Neural cell (in vitro differentiated cells): ENCODE measurements around the gene CDK4. TPM values are rescaled to one million over a fixed set of nuclear protein-coding genes. Genes with fewer than 3 reads are reported as not detected.

Source experiments
- H2AFZ ChIP-seq: fragments of 200-600, 300-800 bp; sonication (generic), shearing (Covaris generic); 2 replicates; pipeline ENCODE4 v1.6.0; 2014; ENCODE audit warnings: low read depth, mild to moderate bottlenecking, antibody characterized with exemption, low read length, moderate library complexity
- H3F3A ChIP-seq: fragments of 200-600 bp; shearing (Covaris generic); 2 replicates; pipeline ENCODE4 v1.6.1; 2016; ENCODE audit warnings: mild to moderate bottlenecking, moderate library complexity, mixed read lengths, antibody characterized with exemption, low read length; ENCODE audit not compliant: insufficient read depth, poor library complexity, severe bottlenecking
- H3K27ac ChIP-seq: fragments of 200-600, 300-800 bp; sonication (generic), shearing (Covaris generic); 2 replicates; pipeline ENCODE4 v1.5.1; 2014; ENCODE audit warnings: mild to moderate bottlenecking, low read length, moderate library complexity
- H3K27me3 ChIP-seq: fragments of 300-800, 200-600 bp; sonication (generic), shearing (Covaris generic); 2 replicates; pipeline ENCODE4 v1.6.0; 2014; ENCODE audit warnings: mild to moderate bottlenecking, low read depth, low read length, moderate library complexity; ENCODE audit not compliant: insufficient read depth
- H3K36me3 ChIP-seq: fragments of 300-800, 200-600 bp; sonication (generic), shearing (Covaris generic); 2 replicates; pipeline ENCODE4 v1.5.1; 2014; ENCODE audit warnings: mild to moderate bottlenecking, antibody characterized with exemption, low read length, moderate library complexity; ENCODE audit not compliant: insufficient read depth
- H3K4me2 ChIP-seq: fragments of 300-800, 200-600 bp; sonication (generic), shearing (Covaris generic); 2 replicates; pipeline ENCODE4 v1.6.0; 2014; ENCODE audit warnings: mild to moderate bottlenecking, low read length
- H3K4me3 ChIP-seq: fragments of 300-800, 200-600 bp; sonication (generic), shearing (Covaris generic); 2 replicates; pipeline ENCODE4 v1.5.1; 2014; ENCODE audit warnings: mild to moderate bottlenecking, low read length, moderate library complexity
- H3K79me2 ChIP-seq: fragments of 200-600 bp; shearing (Covaris generic); replicated peaks from 2 replicates; pipeline ENCODE4 v1.6.0; 2014; ENCODE audit warnings: mild to moderate bottlenecking, low read length, moderate library complexity; ENCODE audit not compliant: insufficient read depth
- H3K9ac ChIP-seq: fragments of 300-800, 200-600 bp; sonication (generic), shearing (Covaris generic); 2 replicates; pipeline ENCODE4 v1.6.1; 2016; ENCODE audit warnings: mild to moderate bottlenecking, low read length, mixed read lengths
- H3K9me2 ChIP-seq: fragments of 200-600 bp; shearing (Covaris generic); 2 replicates; pipeline ENCODE4 v1.6.1; 2016; ENCODE audit warnings: mild to moderate bottlenecking, low read length, mixed read lengths; ENCODE audit not compliant: insufficient read depth
- H3K9me3 ChIP-seq: fragments of 200-600, 300-800 bp; sonication (generic), shearing (Covaris generic); 2 replicates; pipeline ENCODE4 v1.6.1; 2016; ENCODE audit warnings: mild to moderate bottlenecking, mixed run types, low read length, moderate library complexity, mixed read lengths
- H4K20me1 ChIP-seq: fragments of 200-600 bp; shearing (Covaris generic); 2 replicates; pipeline ENCODE4 v1.6.1; 2016; ENCODE audit warnings: mild to moderate bottlenecking, mixed run types; ENCODE audit not compliant: insufficient read depth
- CTCF ChIP-seq: fragments of 450-650 bp; IDR thresholded peaks from 2 replicates; pipeline ENCODE4 v1.5.1; 2014; ENCODE audit warnings: antibody characterized with exemption, mild to moderate bottlenecking, moderate library complexity; ENCODE audit not compliant: poor library complexity, severe bottlenecking
- EP300 ChIP-seq: fragments of 450-650 bp; conservative IDR thresholded peaks from 2 replicates; pipeline ENCODE4 v1.6.1; 2014; ENCODE audit warnings: antibody characterized with exemption, mild to moderate bottlenecking, moderate library complexity; ENCODE audit not compliant: poor library complexity, severe bottlenecking
- EZH2 ChIP-seq: fragments of 200-600, 300-800 bp; shearing (Covaris generic), sonication (generic); IDR thresholded peaks from 2 replicates; pipeline ENCODE4 v1.6.1; 2014; ENCODE audit warnings: antibody characterized with exemption, low read length, borderline replicate concordance, mild to moderate bottlenecking; ENCODE audit not compliant: insufficient read depth, poor library complexity, severe bottlenecking
- MXI1 ChIP-seq: fragments of 450-650 bp; conservative IDR thresholded peaks from 2 replicates; pipeline ENCODE4 v1.6.1; 2014; ENCODE audit warnings: antibody characterized with exemption, mild to moderate bottlenecking; ENCODE audit not compliant: poor library complexity, severe bottlenecking
- POLR2AphosphoS5 ChIP-seq: IDR thresholded peaks from 2 replicates; pipeline ENCODE4 v1.6.1; 2012
- RAD21 ChIP-seq: fragments of 450-650 bp; conservative IDR thresholded peaks from 2 replicates; pipeline ENCODE4 v1.6.1; 2014; ENCODE audit warnings: antibody characterized with exemption, mild to moderate bottlenecking, moderate library complexity
- REST ChIP-seq: IDR thresholded peaks from 2 replicates; pipeline ENCODE4 v1.6.1; 2012; ENCODE audit warnings: borderline replicate concordance
- SMC3 ChIP-seq: fragments of 450-650 bp; conservative IDR thresholded peaks from 2 replicates; pipeline ENCODE4 v1.6.1; 2014; ENCODE audit warnings: antibody characterized with exemption, mild to moderate bottlenecking, moderate library complexity; ENCODE audit not compliant: poor library complexity
- TAF1 ChIP-seq: IDR thresholded peaks from 2 replicates; pipeline ENCODE4 v1.6.1; 2012; ENCODE audit warnings: low read depth
- polyA plus RNA-seq: library from polyadenylated mRNA; depleted of rRNA; stranded (reverse); fragments of >200 nt; gene quantifications from 2 replicates; pipeline ENCODE4 v1.2.3, GENCODE V29; 2014

CDK4 gene
- polyA plus RNA-seq, 1 donor from 2014 or later = 104 TPM

GRCh38 chr12:57781801-57782200 lies 29.7 kb upstream of the CDK4 start:
- no peaks in the 10 kb centered on the region for H3K27me3 ChIP-seq
- no peak overlapping the region for H3K9ac ChIP-seq
- H2AFZ ChIP-seq = no peak overlapping the region
- H4K20me1 ChIP-seq = no peaks in the 10 kb centered on the region
- no peak overlapping the region for H3K4me2 ChIP-seq
- H3K27ac ChIP-seq = no peak overlapping the region
- no peaks in the 10 kb centered on the region for H3K9me3 ChIP-seq
- H3F3A ChIP-seq = no peaks in the 10 kb centered on the region
- no peaks in the 10 kb centered on the region for H3K36me3 ChIP-seq
- no peak overlapping the region for H3K4me3 ChIP-seq
- no peak for TF ChIP-seq TAF1
- no peak for TF ChIP-seq CTCF
- no peak for TF ChIP-seq EZH2
- no peak for TF ChIP-seq RAD21
- TF ChIP-seq MXI1 = no peak
- no peak for TF ChIP-seq REST
- TF ChIP-seq EP300 = no peak
- TF ChIP-seq POLR2AphosphoS5 = no peak
- no peak for TF ChIP-seq SMC3
- H3K79me2 ChIP-seq = peaks cover 10% of the 10 kb centered on the region
- H3K9me2 ChIP-seq = no peaks in the 10 kb centered on the region

GRCh38 chr12:57781244-57781643 lies 29.1 kb upstream of the CDK4 start:
- no peaks in the 10 kb centered on the region for H3K9me3 ChIP-seq
- H3F3A ChIP-seq = no peaks in the 10 kb centered on the region
- no peaks in the 10 kb centered on the region for H3K36me3 ChIP-seq
- TF ChIP-seq SMC3 (no peak), EP300 (no peak), REST (no peak), POLR2AphosphoS5 (no peak), TAF1 (no peak), CTCF (no peak), RAD21 (no peak), MXI1 (no peak), EZH2 (no peak)
- no peak overlapping the region for H3K9ac ChIP-seq
- H3K27ac ChIP-seq = no peak overlapping the region
- H3K79me2 ChIP-seq = peaks cover 10% of the 10 kb centered on the region
- no peaks in the 10 kb centered on the region for H3K9me2 ChIP-seq
- no peak overlapping the region for H3K4me3 ChIP-seq
- no peaks in the 10 kb centered on the region for H4K20me1 ChIP-seq
- no peak overlapping the region for H2AFZ ChIP-seq
- H3K4me2 ChIP-seq = no peak overlapping the region
- H3K27me3 ChIP-seq = no peaks in the 10 kb centered on the region
